Measurements from ENCODE around the gene ADAM33. TPM values are rescaled to one million over a fixed set of nuclear protein-coding genes. Genes with fewer than 3 reads are reported as not detected.

ADAM33 gene
- total RNA-seq, 2 donors from 2014 or later: not detected

GRCh38 chr20:3691306-3691705 lies 9.5 kb upstream of the ADAM33 start:
- Mint-ChIP-seq H3K4me3 (no peak overlapping the region), H3K36me3 (ENCODE audit: low read depth) (peaks cover 2% of the 10 kb centered on the region), H3K4me1 (no peaks in the 10 kb centered on the region), H3K27ac (no peak overlapping the region), H3K27me3 (peaks cover 19% of the 10 kb centered on the region)
- peaks cover 2% of the 10 kb centered on the region for H3K9me3 ChIP-seq (ENCODE audit: control insufficient read depth, low read length, poor library complexity, severe bottlenecking)
- DNase-seq: no peak
- ATAC-seq: no peak

- no peaks in the 10 kb centered on the region for H3K4me1 Mint-ChIP-seq
- H3K9me3 ChIP-seq (ENCODE audit: control insufficient read depth, low read length, poor library complexity, severe bottlenecking): no peaks in the 10 kb centered on the region
- H3K4me3 Mint-ChIP-seq: no peak overlapping the region
- ATAC-seq (no peak), DNase-seq (no peak)
- peaks cover 2% of the 10 kb centered on the region for H3K36me3 Mint-ChIP-seq (ENCODE audit: low read depth)
- no peak overlapping the region for H3K27ac Mint-ChIP-seq
- H3K27me3 Mint-ChIP-seq: peaks cover 27% of the 10 kb centered on the region
Observed at GRCh38 chr20:3690413-3690812, 8.6 kb upstream of the ADAM33 start.

GRCh38 chr20:3689978-3690377 lies 8.2 kb upstream of the ADAM33 start:
- no peak overlapping the region for H3K27ac Mint-ChIP-seq
- H3K9me3 ChIP-seq (ENCODE audit: control insufficient read depth, low read length, poor library complexity, severe bottlenecking): no peaks in the 10 kb centered on the region
- no peak overlapping the region for H3K4me3 Mint-ChIP-seq
- peaks cover 2% of the 10 kb centered on the region for H3K36me3 Mint-ChIP-seq (ENCODE audit: low read depth)
- DNase-seq (no peak), ATAC-seq (no peak)
- no peaks in the 10 kb centered on the region for H3K4me1 Mint-ChIP-seq
- peaks cover 32% of the 10 kb centered on the region for H3K27me3 Mint-ChIP-seq

- peaks cover 2% of the 10 kb centered on the region for H3K36me3 Mint-ChIP-seq (ENCODE audit: low read depth)
- no peak for ATAC-seq
- no peak for DNase-seq
- no peak overlapping the region for H3K27ac Mint-ChIP-seq
- H3K4me3 Mint-ChIP-seq: no peak overlapping the region
- H3K27me3 Mint-ChIP-seq: peaks cover 48% of the 10 kb centered on the region
- H3K9me3 ChIP-seq (ENCODE audit: control insufficient read depth, low read length, poor library complexity, severe bottlenecking): no peaks in the 10 kb centered on the region
- H3K4me1 Mint-ChIP-seq: no peaks in the 10 kb centered on the region
Observed at GRCh38 chr20:3687655-3688054, 5.8 kb upstream of the ADAM33 start.

GRCh38 chr20:3686867-3687321 lies 5.1 kb upstream of the ADAM33 start:
- H3K4me1 Mint-ChIP-seq: no peaks in the 10 kb centered on the region
- no peaks in the 10 kb centered on the region for H3K9me3 ChIP-seq (ENCODE audit: control insufficient read depth, low read length, poor library complexity, severe bottlenecking)
- ATAC-seq (no peak), DNase-seq (no peak)
- H3K27me3 Mint-ChIP-seq: peaks cover 48% of the 10 kb centered on the region
- no peak overlapping the region for H3K27ac Mint-ChIP-seq
- H3K36me3 Mint-ChIP-seq (ENCODE audit: low read depth): peaks cover 2% of the 10 kb centered on the region
- no peak overlapping the region for H3K4me3 Mint-ChIP-seq

- Mint-ChIP-seq H3K27ac (no peak overlapping the region), H3K4me3 (no peak overlapping the region), H3K27me3 (peaks cover 49% of the 10 kb centered on the region), H3K4me1 (no peaks in the 10 kb centered on the region), H3K36me3 (ENCODE audit: low read depth) (peaks cover 2% of the 10 kb centered on the region)
- ATAC-seq: no peak
- no peak for DNase-seq
- no peaks in the 10 kb centered on the region for H3K9me3 ChIP-seq (ENCODE audit: control insufficient read depth, low read length, poor library complexity, severe bottlenecking)
Observed at GRCh38 chr20:3686421-3686820, 4.6 kb upstream of the ADAM33 start.

- no peaks in the 10 kb centered on the region for H3K9me3 ChIP-seq (ENCODE audit: control insufficient read depth, low read length, poor library complexity, severe bottlenecking)
- Mint-ChIP-seq H3K27me3 (peaks cover 59% of the 10 kb centered on the region), H3K27ac (no peak overlapping the region), H3K36me3 (ENCODE audit: low read depth) (peaks cover 2% of the 10 kb centered on the region), H3K4me3 (no peak overlapping the region), H3K4me1 (peaks cover 3% of the 10 kb centered on the region)
- ATAC-seq (no peak), DNase-seq (no peak)
Observed at GRCh38 chr20:3685341-3685740, 3.5 kb upstream of the ADAM33 start.

- H3K9me3 ChIP-seq (ENCODE audit: control insufficient read depth, low read length, poor library complexity, severe bottlenecking): no peaks in the 10 kb centered on the region
- Mint-ChIP-seq H3K36me3 (ENCODE audit: low read depth) (no peaks in the 10 kb centered on the region), H3K27ac (no peak overlapping the region), H3K27me3 (peaks cover 73% of the 10 kb centered on the region), H3K4me3 (no peak overlapping the region), H3K4me1 (peaks cover 7% of the 10 kb centered on the region)
- ATAC-seq: no peak
- no peak for DNase-seq
Observed at GRCh38 chr20:3681352-3681930, 369 bp downstream of the ADAM33 start.

GRCh38 chr20:3680701-3681351 lies 984 bp downstream of the ADAM33 start:
- Mint-ChIP-seq H3K36me3 (ENCODE audit: low read depth) (no peaks in the 10 kb centered on the region), H3K4me3 (no peak overlapping the region), H3K27me3 (peaks cover 71% of the 10 kb centered on the region), H3K4me1 (peaks cover 7% of the 10 kb centered on the region), H3K27ac (no peak overlapping the region)
- ATAC-seq (no peak), DNase-seq (no peak)
- H3K9me3 ChIP-seq (ENCODE audit: control insufficient read depth, low read length, poor library complexity, severe bottlenecking): no peaks in the 10 kb centered on the region

GRCh38 chr20:3679749-3680700 lies 1.8 kb downstream of the ADAM33 start:
- DNase-seq (no peak), ATAC-seq (no peak)
- Mint-ChIP-seq H3K4me3 (no peak overlapping the region), H3K27ac (no peak overlapping the region), H3K36me3 (ENCODE audit: low read depth) (peaks cover 4% of the 10 kb centered on the region), H3K4me1 (peaks cover 10% of the 10 kb centered on the region), H3K27me3 (peaks cover 71% of the 10 kb centered on the region)
- no peaks in the 10 kb centered on the region for H3K9me3 ChIP-seq (ENCODE audit: control insufficient read depth, low read length, poor library complexity, severe bottlenecking)

- ATAC-seq (no peak), DNase-seq (no peak)
- Mint-ChIP-seq H3K27ac (no peak overlapping the region), H3K4me3 (no peak overlapping the region), H3K4me1 (peaks cover 10% of the 10 kb centered on the region), H3K36me3 (ENCODE audit: low read depth) (peaks cover 5% of the 10 kb centered on the region), H3K27me3 (peaks cover 72% of the 10 kb centered on the region)
- H3K9me3 ChIP-seq (ENCODE audit: control insufficient read depth, low read length, poor library complexity, severe bottlenecking): no peaks in the 10 kb centered on the region
Observed at GRCh38 chr20:3678856-3679720, 2.7 kb downstream of the ADAM33 start.

GRCh38 chr20:3678198-3678597 lies 3.6 kb downstream of the ADAM33 start:
- Mint-ChIP-seq H3K4me1 (peaks cover 10% of the 10 kb centered on the region), H3K36me3 (ENCODE audit: low read depth) (peaks cover 5% of the 10 kb centered on the region), H3K27me3 (peaks cover 68% of the 10 kb centered on the region), H3K27ac (no peak overlapping the region), H3K4me3 (no peak overlapping the region)
- H3K9me3 ChIP-seq (ENCODE audit: control insufficient read depth, low read length, poor library complexity, severe bottlenecking): no peaks in the 10 kb centered on the region
- DNase-seq: no peak
- no peak for ATAC-seq
